HG03064 (cell line): ENCODE data around the gene SDC3.

ENCODE experiments used
- ATAC-seq: cut with Tn5 transposase; IDR thresholded peaks from one replicate; pipeline ENCODE4 v1.9.1; 2021; ENCODE audit warnings: low read depth; ENCODE audit not compliant: unreplicated experiment

The SDC3 gene

GRCh38 chr1:30857062-30857461 lies 51.5 kb downstream of the SDC3 start:
- no peak for ATAC-seq

- ATAC-seq = no peak
These were observed 52.2 kb downstream of the SDC3 start for GRCh38 chr1:30856260-30856790.

GRCh38 chr1:30855686-30856259 lies 52.8 kb downstream of the SDC3 start:
- no peak for ATAC-seq

GRCh38 chr1:30853350-30853749 lies 55.2 kb downstream of the SDC3 start:
- no peak for ATAC-seq

- no peak for ATAC-seq
These were observed 56.5 kb downstream of the SDC3 start for GRCh38 chr1:30852026-30852425.

- no peak for ATAC-seq
These were observed 57.3 kb downstream of the SDC3 start for GRCh38 chr1:30851286-30851685.

- no peak for ATAC-seq
These were observed 58.0 kb downstream of the SDC3 start for GRCh38 chr1:30850607-30851006.

- no peak for ATAC-seq
These were observed 60.4 kb downstream of the SDC3 start for GRCh38 chr1:30848130-30848529.

- no peak for ATAC-seq
These were observed 61.1 kb downstream of the SDC3 start for GRCh38 chr1:30847358-30847972.

GRCh38 chr1:30846587-30846986 lies 62.0 kb downstream of the SDC3 start:
- no peak for ATAC-seq

- no peak for ATAC-seq
These were observed 62.7 kb downstream of the SDC3 start for GRCh38 chr1:30845904-30846290.

- ATAC-seq = no peak
These were observed 63.2 kb downstream of the SDC3 start for GRCh38 chr1:30845237-30845903.

GRCh38 chr1:30844631-30845030 lies 63.9 kb downstream of the SDC3 start:
- no peak for ATAC-seq

- ATAC-seq = no peak
These were observed 65.7 kb downstream of the SDC3 start for GRCh38 chr1:30842697-30843354.

- ATAC-seq = no peak
These were observed 67.5 kb downstream of the SDC3 start for GRCh38 chr1:30840904-30841598.

GRCh38 chr1:30839827-30840359 lies 68.7 kb downstream of the SDC3 start:
- no peak for ATAC-seq

- ATAC-seq = no peak
These were observed 69.6 kb downstream of the SDC3 start for GRCh38 chr1:30838996-30839395.

- no peak for ATAC-seq
These were observed 70.9 kb downstream of the SDC3 start for GRCh38 chr1:30837653-30838052.

- no peak for ATAC-seq
These were observed 74.3 kb downstream of the SDC3 start for GRCh38 chr1:30834253-30834652.

- no peak for ATAC-seq
These were observed 78.0 kb downstream of the SDC3 start for GRCh38 chr1:30830537-30830936.

GRCh38 chr1:30829889-30830288 lies 78.7 kb downstream of the SDC3 start:
- no peak for ATAC-seq
